NCI-H226 (cell line): ENCODE measurements around the gene BPTF.
"Not testable (repeated sequence)": the region's sequence is repeated elsewhere in the genome, so short reads cannot be mapped to it uniquely, and the experiment has no call there.

Experiments
- DNase-seq: peaks from one replicate; pipeline ENCODE4 v3.0.0-alpha.2; 2015

The BPTF gene, protein sequence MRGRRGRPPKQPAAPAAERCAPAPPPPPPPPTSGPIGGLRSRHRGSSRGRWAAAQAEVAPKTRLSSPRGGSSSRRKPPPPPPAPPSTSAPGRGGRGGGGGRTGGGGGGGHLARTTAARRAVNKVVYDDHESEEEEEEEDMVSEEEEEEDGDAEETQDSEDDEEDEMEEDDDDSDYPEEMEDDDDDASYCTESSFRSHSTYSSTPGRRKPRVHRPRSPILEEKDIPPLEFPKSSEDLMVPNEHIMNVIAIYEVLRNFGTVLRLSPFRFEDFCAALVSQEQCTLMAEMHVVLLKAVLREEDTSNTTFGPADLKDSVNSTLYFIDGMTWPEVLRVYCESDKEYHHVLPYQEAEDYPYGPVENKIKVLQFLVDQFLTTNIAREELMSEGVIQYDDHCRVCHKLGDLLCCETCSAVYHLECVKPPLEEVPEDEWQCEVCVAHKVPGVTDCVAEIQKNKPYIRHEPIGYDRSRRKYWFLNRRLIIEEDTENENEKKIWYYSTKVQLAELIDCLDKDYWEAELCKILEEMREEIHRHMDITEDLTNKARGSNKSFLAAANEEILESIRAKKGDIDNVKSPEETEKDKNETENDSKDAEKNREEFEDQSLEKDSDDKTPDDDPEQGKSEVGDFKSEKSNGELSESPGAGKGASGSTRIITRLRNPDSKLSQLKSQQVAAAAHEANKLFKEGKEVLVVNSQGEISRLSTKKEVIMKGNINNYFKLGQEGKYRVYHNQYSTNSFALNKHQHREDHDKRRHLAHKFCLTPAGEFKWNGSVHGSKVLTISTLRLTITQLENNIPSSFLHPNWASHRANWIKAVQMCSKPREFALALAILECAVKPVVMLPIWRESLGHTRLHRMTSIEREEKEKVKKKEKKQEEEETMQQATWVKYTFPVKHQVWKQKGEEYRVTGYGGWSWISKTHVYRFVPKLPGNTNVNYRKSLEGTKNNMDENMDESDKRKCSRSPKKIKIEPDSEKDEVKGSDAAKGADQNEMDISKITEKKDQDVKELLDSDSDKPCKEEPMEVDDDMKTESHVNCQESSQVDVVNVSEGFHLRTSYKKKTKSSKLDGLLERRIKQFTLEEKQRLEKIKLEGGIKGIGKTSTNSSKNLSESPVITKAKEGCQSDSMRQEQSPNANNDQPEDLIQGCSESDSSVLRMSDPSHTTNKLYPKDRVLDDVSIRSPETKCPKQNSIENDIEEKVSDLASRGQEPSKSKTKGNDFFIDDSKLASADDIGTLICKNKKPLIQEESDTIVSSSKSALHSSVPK (N-terminal part only)

DNA sequence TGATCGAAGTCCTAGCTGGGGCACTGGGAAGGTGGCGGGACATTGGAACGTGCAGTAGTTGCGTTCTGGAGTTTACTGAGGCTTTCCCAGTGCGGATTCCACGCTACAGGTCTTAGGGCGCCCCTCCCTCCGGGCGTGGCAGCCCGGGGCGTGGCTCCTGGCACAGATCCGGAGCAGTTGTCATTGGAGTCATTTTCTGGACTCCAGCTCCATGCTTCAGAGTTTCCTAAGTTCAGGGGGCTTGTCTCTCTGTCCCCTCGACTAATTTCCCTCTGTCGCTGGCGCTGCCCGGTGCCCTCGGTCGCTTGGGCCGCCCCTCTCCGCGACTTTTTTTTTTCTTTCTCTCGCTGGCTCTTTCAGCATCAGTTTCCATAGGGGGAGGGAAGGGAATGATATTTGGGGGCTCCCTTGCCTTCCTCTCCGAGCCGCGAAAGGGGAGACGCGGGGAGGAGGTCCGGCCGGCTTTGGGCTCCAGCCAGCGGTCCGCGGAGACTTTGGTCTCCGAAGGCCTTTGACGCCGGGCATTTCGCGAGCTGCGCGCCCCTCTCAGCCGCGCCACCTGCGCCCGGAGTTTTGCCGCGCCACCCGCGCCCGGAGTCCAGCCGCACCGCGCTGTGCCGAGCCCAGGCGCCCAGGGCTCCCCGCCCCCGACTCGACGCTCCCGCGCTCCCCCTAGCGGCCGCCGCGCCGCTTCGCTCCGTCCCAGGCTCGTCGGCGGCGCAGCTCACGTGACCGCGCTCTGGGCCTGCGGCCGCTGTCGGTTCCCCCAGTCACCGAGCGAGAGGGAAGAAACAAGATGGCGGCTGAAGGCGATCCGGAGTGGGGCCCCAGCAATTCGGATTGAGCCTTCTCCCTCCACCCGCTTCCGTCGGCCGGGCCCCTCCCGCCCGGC is at the start of gene BPTF:
BPTF (plus strand) TSS at position 769 of the 892 bp plus-strand sequence. CDS start 222 bp downstream, outside the sequence.
- peak; percentile 85 for DNase-seq

DNA sequence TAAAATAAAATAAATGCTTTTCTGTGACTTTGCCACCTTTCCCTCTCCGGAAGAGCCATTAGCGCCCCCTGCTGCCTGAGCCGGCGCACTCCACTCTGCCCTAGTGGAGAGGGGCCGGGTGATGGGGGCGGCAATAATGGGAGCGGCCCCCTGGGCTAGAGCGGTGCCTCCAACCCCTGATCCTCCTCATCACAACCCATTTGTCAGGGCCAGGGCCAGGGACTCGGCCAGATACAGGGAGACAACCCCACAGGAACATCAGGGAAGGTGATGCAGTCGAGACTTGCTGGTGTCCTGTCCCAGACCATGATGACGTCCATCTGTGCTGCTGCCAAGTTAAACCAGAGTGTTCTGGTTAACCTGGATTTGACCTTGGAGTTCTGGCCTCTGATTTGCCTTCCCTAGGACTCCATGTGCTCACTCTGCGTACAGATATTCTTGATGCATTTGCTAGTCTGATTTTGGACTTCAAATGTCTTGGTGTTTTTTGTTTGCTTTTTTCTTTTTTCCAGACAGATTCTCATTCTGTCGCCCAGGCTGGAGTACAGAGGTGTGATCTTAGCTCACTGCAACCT is 46.1 kb upstream of the BPTF start:
- DNase-seq, result peak; percentile 8

DNA sequence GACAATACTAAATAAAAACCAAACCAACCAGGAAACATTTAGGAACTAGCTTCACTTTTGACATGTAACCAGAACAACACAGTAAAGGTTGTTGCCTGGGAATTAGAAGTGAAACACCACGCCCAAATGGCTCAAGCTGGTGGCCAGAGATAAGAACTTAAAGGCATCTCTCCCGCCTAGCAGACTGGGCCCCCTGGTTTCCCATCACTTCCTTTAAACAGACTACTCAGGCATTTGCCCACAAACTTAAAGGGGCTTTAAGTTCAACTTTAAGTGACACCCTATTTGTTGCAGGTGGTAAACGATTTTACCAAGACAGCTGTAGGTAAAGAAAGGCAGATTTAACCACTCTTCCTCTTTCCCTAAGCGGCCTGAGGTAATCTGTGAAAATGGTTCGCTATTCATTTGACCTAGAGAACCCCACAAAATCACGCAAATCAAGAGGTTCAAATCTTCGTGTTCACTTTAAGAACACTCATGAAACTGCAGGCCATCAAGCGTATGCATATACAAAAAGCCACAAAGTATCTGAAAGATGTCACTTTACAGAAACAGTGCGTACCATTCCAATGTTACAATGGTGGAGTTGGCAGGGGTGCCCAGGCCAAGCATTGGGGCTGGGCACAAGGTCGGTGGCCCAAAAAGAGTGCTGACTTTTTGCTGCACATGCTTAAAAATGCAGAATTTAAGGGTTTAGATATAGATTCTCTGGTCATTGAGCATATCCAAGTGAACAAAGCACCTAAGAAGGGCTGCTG is 40.8 kb upstream of the BPTF start:
- DNase-seq, result no peak

DNA sequence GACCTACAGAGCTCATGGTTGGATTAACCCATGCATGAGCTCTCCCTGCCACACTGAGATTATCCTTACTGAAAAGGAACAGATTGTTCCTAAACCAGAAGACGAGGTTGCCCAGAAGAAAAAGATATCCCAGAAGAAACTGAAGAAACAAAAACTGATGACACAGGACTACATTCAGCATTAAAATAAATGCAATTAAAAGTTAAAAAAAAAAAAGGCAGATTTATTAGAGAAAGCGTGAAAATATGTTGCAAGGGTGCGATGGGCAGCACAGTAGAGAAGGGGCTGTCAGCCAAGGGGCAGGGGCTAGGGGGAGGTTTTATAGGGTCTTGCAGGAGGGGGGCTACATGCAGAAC is 40.2 kb upstream of the BPTF start:
- DNase-seq, result no peak

DNA sequence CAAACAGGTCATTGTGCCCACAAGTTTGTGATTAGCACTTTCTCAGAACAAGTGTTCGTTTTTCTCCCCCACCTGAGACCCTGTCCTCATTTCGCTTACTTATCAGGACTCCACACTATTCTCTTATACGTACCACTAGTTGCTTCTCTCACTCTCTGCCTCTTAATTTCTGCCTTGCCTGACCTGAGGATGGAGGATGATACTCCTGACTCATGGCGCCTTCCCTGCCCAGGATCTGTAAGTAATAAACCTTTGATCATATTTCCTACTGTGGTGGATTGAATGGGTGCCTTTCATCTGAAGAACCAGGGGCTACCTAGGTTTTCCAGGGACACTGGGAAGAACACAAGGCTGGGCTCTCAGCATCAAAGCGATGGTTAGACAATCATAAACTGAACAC is 39.8 kb upstream of the BPTF start:
- DNase-seq, result no peak

DNA sequence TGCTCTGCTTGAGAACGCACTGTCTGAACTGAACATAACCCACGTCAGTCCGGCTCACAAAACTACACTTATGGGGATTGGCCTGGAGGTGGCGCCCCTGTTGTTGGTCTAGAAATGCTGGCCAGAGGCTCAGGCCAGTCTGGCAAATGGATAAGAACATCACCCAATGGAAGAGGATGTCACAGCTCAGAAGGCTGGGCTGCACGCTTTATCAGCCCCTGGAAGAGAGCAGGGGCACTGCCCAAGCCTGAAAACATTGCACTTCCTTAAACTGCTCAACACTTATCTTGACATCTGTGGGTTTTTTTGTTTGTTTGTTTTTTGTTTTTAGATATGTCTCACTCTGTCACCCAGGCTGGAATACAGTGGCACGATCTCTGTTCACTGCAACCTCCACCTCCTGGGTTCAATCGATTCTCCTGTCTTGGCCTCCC is 24.8 kb upstream of the BPTF start:
- peak; percentile 43 for DNase-seq

DNA sequence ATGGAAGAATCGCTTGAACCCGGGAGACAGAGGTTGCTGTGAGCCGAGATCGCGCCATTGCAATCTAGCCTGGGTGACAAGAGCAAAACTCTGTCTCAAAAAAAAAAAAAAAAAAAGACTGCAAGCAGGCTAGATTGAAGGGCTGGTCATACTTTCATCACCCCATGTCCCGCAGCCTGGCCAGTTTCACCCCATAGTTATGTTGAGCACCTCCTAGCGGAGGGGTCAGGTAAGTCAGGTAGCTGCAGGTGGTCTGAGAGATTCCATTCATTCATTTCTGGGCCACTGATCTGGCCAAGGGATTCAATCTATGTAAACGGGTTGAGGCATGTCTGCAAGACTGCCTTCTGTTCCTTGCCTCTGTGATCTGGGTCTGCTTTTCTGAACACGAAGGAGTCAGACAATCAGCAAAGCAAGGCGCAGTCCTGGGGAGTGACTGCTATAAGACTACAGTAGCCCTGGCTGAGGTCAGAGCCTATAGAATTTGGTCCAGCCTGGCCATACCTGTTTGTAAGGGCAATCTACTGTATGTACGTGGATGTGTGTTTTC is 23.6 kb upstream of the BPTF start:
- no peak for DNase-seq

DNA sequence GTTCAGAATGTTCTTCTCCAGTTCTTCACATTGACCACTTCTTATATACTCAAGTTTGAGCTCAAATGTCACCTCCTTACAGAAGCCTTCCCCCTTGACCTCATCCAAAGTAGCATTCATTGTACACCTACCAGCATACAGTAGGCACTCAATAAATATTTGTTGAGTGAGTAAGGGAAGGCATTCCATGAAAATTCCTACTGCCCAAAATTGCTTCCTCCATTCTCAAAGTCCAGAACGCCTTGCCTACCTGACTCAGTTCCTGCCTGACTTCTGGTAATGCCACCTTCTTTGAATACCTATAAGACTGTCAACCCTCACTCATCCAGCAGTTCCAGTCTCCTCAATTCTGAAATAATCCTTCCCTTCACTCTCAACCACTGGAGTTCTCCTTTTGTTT is 14.8 kb upstream of the BPTF start:
- DNase-seq, result no peak

DNA sequence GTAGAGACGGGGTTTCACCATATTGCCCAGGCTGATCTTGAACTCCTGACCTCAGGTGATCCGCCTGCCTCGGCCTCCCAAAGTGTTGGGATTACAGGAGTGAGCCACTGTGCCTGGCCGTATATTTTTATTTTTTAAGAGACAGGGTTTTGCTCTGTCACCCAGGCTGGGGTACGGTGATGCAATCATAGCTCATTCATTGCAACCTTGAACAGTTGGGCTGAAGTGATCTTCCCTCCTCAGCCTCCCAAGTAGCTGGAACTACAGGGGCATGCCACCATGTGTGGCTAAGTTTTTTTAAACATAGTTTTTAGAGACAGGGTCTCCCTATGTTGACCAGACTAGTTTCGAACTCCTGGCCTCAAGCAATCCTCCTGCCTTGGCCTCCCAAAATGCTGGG is 12.9 kb upstream of the BPTF start:
- not testable (repeated sequence) for DNase-seq

DNA sequence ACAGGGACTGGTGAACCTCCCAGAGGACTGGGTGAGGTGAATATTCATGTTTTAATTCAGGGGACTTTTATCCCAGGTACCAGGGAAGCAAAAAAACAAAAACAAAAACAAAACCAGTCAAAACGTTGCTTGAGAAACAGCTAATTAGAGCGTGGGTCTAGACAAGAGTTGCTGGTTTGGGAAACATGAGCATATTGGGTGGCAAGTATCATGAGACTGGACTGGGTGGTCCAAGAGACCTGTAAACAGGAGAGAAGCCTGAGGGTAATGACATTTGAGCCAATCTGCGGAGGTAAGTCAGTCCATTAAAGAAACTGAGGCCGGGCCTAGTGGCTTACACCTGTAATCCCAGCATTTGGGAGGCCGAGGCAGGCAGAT is 11.5 kb upstream of the BPTF start:
- DNase-seq, result no peak

DNA sequence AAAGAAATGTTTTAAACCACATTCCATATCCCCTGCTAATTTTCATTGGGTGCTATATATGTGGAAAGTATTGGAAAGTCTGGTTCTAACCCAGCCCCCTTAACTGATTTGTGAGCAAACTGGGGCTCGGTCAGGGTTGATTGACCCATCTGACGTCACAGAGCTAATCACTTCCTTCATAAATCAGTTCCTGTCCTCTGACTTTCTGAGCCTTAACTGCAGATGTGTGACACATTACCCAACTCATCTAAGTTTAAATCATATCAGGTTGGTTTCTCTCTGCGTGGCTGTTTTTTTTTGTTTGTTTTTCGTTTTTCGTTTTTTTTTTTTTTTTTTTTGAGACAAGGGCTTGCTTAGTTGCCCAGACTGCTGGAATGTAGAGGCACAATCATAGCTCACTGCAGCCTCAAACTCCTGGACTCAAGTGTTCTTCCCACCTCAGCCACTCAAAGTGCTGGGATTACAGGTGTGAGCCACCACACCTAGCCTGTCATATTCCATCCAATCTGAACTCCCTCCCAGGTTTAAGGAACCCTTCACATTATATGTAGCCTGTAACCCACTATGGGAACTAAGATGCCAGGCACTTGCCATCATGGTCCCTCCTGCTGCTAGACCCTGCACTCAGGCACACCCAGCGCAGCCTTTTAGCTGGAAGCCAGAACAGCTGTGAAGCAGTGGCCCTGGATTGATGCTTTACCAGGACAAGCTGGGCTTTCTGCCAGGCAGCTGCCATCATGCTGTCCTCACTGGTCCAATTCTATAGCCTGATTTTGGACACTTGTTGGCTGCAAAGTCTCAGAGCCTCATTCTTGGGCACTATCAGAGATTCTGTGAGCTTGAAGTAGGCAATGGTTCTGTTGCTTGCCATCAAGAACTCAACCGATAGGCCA is 6.9 kb upstream of the BPTF start:
- DNase-seq, result no peak

DNA sequence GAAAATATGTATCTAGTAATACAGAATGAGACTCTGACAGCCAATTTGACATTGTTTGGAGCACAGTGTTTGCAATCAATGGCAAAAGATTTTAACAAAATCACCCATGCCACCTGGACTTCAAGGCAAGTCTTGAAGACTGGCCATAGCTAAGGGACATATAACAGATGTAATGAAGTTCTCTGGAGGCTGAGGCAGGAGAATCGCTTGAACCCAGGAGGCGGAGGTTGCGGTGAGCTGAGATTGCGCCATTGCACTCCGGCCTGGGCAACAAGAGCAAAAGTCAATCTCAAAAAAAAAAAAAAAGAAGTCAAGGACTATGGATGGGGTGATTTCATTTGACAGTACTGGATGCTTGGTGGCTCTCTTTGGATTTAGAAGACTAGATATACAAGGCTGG is 5.6 kb upstream of the BPTF start:
- no peak for DNase-seq

DNA sequence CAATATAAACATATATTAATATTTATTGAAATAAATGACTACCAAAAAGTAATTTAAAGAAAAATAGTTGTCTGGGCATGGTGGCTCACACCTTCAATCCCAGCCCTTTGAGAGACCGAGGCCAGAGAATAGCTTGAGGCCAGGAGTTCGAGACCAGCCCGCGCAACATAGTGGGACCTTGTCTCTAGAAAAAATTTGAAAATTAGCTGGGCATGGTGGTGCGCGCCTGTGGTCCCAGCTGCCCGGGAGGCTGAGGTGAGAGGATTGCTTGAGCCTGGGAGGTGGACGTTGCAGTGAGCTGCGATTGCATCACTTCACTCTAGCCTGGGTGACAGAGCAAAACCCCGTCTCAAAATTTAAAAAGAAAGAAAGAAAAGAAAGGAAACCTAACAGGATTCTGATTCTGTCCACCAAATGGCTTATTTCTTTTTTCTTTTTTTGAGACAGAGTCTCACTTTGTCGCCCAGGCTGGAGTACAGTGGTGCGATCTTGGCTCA is 3.4 kb upstream of the BPTF start:
- no peak for DNase-seq

DNA sequence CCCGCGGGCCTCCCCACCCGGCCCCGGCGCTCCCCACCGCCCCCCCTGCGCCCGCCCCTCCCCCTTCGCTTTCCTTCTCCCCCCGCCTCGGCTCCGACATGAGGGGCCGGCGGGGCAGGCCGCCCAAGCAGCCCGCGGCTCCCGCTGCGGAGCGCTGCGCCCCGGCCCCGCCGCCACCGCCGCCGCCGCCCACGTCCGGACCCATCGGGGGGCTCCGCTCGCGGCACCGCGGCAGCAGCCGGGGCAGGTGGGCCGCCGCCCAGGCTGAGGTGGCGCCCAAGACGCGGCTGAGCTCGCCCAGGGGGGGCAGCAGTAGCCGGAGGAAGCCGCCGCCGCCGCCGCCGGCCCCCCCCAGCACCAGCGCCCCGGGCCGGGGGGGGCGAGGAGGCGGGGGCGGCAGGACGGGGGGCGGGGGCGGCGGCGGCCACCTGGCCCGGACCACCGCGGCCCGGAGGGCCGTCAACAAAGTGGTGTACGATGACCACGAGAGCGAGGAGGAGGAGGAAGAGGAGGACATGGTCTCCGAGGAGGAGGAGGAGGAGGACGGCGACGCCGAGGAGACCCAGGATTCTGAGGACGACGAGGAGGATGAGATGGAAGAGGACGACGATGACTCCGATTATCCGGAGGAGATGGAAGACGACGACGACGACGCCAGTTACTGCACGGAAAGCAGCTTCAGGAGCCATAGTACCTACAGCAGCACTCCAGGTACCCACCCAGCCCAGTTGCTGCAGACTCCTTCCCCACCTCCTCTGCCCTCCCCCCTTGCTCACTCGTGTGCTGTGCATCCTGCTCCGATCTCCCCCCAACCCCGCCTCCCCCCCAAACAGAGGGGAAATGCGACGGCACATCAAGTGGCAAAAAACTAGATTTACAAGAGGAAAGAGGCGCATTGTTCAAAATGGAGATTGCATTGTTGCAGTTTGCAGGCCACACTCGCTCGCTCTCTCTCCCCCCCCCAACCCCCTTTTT is 611 bp downstream of the BPTF start:
- DNase-seq, result not testable (repeated sequence)

DNA sequence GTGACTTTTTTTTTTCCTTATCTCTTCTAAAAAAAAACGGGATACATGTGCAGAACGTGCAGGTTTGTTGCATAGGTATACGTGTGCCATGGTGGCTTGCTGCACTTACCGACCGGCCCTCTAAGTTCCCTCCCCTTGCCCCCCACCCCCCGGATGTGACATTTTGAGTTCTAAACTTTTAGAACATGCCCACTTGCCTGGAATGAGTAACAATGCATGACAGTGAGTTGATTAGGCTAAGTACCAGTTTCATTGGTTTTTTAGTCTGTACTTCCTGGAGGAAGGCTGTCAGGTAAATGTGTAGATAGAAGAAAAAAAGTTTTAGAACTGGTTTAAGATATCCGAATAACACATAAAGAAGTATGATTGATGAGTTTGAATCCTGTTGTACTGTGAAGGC is 4.0 kb downstream of the BPTF start:
- no peak for DNase-seq

DNA sequence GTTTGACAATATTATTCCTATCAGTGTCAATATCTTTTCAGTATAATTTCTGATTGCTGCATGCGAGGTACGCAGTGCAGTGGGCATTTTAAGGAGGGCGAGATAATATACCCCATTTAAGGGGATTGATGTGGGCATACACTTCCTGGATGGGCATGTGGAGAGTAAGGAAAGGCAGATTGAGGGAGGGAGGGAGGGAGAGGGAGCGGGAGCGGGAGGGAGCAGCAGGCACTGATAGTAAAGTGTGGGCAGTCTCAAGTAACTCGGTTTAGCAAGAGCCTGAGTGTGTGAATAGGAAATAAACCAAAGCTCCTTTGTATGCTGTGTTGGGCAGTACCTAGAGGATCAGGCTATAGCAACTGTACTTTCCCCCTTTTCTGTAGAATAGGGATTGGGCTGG is 5.1 kb downstream of the BPTF start:
- DNase-seq, result peak; percentile 14

DNA sequence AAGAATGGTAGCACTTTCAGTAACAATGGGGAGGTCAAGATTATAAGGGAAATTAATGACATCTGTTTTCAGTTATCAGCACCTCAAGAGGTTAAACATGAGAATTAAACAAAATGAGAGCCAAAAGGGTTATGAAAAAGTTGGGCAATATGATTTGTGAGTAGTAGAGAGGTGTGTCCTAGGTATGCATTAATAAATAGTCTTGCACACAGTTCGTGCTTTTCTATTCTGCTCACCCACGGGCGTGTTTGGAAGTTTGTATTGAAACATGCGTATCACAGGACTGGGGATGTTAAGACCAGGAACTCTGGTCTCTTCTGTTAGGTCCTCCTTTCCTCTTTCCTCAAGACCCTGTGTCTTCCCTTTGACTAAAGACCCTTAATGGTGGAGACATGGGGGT is 6.0 kb downstream of the BPTF start:
- DNase-seq, result no peak

DNA sequence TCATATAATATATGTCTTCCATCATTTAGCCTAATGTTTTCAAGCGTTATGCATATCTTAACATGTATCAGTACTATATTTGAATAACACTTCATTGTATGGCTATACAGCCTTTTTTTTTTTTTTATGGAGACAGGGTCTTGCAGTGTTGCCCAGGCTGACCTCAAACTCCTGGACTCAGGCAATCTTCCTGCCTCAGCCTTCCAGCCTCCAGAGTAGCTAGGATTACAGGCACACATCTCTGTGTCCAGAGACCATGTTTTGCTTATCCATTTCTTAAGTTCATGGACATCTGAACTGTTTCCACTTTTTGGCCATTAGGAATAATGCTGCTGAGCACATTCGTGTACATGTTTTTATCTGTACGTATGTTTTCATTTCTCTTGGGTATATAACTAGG is 7.8 kb downstream of the BPTF start:
- no peak for DNase-seq
